Measurements from ENCODE around the gene BCL2L11. TPM values are rescaled to one million over a fixed set of nuclear protein-coding genes. Genes with fewer than 3 reads are reported as not detected.

The BCL2L11 gene
- total and polyA plus RNA-seq, 2 experiments from 2014 or later: 10.6 to 22.5 TPM

DNA sequence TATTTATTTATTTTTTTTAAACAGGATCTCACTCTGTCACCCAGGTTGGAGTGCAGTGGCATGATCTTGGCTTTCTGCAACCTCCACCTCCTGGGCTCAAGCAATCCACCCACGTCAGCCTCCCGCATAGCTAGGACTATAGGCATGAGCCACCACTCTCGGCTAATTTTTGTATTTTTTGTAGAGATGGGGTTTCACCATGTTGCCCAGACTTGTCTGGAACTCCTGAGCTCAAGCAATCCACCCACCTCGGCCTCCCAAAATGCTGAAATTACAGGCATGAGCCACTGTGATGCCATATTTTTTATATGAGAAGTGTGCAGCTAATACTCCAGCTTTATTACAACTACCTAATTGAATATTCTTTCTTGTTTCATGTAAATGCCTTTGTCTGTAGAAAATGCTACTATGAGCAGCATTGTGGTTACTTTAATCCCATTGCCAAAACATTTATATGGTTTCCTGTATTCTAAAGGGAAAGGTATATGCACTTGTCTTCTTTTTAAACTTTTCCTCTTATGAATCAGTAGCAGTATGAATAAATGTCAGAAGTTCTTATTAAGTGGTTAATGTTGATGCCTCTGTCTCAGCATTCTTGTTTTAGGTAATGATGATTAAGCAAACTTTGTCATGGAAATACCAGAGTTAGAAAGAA lies 9.5 kb upstream of the BCL2L11 start (continued):
- TF ChIP-seq, protein P1, sequence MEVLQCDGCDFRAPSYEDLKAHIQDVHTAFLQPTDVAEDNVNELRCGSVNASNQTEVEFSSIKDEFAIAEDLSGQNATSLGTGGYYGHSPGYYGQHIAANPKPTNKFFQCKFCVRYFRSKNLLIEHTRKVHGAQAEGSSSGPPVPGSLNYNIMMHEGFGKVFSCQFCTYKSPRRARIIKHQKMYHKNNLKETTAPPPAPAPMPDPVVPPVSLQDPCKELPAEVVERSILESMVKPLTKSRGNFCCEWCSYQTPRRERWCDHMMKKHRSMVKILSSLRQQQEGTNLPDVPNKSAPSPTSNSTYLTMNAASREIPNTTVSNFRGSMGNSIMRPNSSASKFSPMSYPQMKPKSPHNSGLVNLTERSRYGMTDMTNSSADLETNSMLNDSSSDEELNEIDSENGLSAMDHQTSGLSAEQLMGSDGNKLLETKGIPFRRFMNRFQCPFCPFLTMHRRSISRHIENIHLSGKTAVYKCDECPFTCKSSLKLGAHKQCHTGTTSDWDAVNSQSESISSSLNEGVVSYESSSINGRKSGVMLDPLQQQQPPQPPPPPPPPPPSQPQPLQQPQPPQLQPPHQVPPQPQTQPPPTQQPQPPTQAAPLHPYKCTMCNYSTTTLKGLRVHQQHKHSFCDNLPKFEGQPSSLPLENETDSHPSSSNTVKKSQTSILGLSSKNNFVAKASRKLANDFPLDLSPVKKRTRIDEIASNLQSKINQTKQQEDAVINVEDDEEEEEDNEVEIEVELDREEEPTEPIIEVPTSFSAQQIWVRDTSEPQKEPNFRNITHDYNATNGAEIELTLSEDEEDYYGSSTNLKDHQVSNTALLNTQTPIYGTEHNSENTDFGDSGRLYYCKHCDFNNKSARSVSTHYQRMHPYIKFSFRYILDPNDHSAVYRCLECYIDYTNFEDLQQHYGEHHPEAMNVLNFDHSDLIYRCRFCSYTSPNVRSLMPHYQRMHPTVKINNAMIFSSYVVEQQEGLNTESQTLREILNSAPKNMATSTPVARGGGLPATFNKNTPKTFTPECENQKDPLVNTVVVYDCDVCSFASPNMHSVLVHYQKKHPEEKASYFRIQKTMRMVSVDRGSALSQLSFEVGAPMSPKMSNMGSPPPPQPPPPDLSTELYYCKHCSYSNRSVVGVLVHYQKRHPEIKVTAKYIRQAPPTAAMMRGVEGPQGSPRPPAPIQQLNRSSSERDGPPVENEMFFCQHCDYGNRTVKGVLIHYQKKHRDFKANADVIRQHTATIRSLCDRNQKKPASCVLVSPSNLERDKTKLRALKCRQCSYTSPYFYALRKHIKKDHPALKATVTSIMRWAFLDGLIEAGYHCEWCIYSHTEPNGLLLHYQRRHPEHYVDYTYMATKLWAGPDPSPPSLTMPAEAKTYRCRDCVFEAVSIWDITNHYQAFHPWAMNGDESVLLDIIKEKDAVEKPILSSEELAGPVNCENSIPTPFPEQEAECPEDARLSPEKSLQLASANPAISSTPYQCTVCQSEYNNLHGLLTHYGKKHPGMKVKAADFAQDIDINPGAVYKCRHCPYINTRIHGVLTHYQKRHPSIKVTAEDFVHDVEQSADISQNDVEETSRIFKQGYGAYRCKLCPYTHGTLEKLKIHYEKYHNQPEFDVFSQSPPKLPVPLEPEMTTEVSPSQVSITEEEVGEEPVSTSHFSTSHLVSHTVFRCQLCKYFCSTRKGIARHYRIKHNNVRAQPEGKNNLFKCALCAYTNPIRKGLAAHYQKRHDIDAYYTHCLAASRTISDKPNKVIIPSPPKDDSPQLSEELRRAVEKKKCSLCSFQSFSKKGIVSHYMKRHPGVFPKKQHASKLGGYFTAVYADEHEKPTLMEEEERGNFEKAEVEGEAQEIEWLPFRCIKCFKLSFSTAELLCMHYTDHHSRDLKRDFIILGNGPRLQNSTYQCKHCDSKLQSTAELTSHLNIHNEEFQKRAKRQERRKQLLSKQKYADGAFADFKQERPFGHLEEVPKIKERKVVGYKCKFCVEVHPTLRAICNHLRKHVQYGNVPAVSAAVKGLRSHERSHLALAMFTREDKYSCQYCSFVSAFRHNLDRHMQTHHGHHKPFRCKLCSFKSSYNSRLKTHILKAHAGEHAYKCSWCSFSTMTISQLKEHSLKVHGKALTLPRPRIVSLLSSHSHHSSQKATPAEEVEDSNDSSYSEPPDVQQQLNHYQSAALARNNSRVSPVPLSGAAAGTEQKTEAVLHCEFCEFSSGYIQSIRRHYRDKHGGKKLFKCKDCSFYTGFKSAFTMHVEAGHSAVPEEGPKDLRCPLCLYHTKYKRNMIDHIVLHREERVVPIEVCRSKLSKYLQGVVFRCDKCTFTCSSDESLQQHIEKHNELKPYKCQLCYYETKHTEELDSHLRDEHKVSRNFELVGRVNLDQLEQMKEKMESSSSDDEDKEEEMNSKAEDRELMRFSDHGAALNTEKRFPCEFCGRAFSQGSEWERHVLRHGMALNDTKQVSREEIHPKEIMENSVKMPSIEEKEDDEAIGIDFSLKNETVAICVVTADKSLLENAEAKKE (CRISPR knock-in tag; IDR thresholded peaks at IDR 0.05): no peak
- TF ChIP-seq POLR2AphosphoS5 (IDR thresholded peaks at IDR 0.05; ENCODE audit: low read depth) (no peak), NANOG (IDR thresholded peaks at IDR 0.05; ENCODE audit: borderline replicate concordance) (no peak), ZNF331 (CRISPR knock-in tag; IDR thresholded peaks at IDR 0.05; ENCODE audit: low read depth) (no peak)
- TF ChIP-seq, protein P2, sequence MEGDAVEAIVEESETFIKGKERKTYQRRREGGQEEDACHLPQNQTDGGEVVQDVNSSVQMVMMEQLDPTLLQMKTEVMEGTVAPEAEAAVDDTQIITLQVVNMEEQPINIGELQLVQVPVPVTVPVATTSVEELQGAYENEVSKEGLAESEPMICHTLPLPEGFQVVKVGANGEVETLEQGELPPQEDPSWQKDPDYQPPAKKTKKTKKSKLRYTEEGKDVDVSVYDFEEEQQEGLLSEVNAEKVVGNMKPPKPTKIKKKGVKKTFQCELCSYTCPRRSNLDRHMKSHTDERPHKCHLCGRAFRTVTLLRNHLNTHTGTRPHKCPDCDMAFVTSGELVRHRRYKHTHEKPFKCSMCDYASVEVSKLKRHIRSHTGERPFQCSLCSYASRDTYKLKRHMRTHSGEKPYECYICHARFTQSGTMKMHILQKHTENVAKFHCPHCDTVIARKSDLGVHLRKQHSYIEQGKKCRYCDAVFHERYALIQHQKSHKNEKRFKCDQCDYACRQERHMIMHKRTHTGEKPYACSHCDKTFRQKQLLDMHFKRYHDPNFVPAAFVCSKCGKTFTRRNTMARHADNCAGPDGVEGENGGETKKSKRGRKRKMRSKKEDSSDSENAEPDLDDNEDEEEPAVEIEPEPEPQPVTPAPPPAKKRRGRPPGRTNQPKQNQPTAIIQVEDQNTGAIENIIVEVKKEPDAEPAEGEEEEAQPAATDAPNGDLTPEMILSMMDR (conservative IDR thresholded peaks at IDR 0.05; ENCODE audit: low read depth in 2 of 2): no peak
- TF ChIP-seq, protein P3, sequence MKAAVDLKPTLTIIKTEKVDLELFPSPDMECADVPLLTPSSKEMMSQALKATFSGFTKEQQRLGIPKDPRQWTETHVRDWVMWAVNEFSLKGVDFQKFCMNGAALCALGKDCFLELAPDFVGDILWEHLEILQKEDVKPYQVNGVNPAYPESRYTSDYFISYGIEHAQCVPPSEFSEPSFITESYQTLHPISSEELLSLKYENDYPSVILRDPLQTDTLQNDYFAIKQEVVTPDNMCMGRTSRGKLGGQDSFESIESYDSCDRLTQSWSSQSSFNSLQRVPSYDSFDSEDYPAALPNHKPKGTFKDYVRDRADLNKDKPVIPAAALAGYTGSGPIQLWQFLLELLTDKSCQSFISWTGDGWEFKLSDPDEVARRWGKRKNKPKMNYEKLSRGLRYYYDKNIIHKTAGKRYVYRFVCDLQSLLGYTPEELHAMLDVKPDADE (IDR thresholded peaks at IDR 0.05): no peak
